Liver (tissue), 9 donors: ENCODE data around the gene PCYT1B. TPM values are rescaled to one million over a fixed set of nuclear protein-coding genes. Genes with fewer than 3 reads are reported as not detected.

Experiments used
- DNase-seq: peaks from one replicate; pipeline ENCODE4 v3.0.0-alpha.2; 2017; ENCODE audit warnings: low spot score
- H3K27ac ChIP-seq, 2 donors: one replicate each; pipeline ENCODE4 v1.7.0; 2013; ENCODE audit warnings: inconsistent platforms in 2 of 2, low read length in 2 of 2, control low read depth in 1 of 2, low read depth in 1 of 2, mild to moderate bottlenecking in 1 of 2
- H3K27me3 ChIP-seq, 4 donors: one replicate each; pipeline versions ENCODE4 v1.6.1 to v1.7.0; 2013; ENCODE audit warnings: low read length in 3 of 4, inconsistent platforms in 1 of 4, mild to moderate bottlenecking in 1 of 4, moderate library complexity in 1 of 4; ENCODE audit not compliant: control insufficient read depth in 4 of 4, insufficient read depth in 4 of 4
- H3K36me3 ChIP-seq, 4 donors: one replicate each; pipeline versions ENCODE4 v1.6.1 to v1.7.0; 2013; ENCODE audit warnings: low read length in 3 of 4, mild to moderate bottlenecking in 3 of 4, low read depth in 1 of 4, moderate library complexity in 1 of 4; ENCODE audit not compliant: control insufficient read depth in 4 of 4, insufficient read depth in 3 of 4
- H3K4me1 ChIP-seq, 4 donors: one replicate each; pipeline versions ENCODE4 v1.6.1 to v1.7.0; 2013; ENCODE audit warnings: low read length in 3 of 4, mild to moderate bottlenecking in 3 of 4, moderate library complexity in 1 of 4; ENCODE audit not compliant: control insufficient read depth in 4 of 4, insufficient read depth in 4 of 4
- H3K4me3 ChIP-seq, 3 donors: one replicate each; pipeline versions ENCODE4 v1.6.1 to v1.7.0; 2013; ENCODE audit warnings: low read length in 3 of 3, control low read depth in 1 of 3, low read depth in 1 of 3, mild to moderate bottlenecking in 1 of 3
- H3K9ac ChIP-seq, 2 donors: one replicate each; pipeline ENCODE4 v1.7.0; 2013; ENCODE audit warnings: low read length in 2 of 2, mild to moderate bottlenecking in 2 of 2, moderate library complexity in 2 of 2, control low read depth in 1 of 2, low read depth in 1 of 2
- H3K9me3 ChIP-seq, 4 donors: one replicate each; pipeline versions ENCODE4 v1.6.1 to v1.7.0; 2013; ENCODE audit warnings: low read length in 3 of 4; ENCODE audit not compliant: control insufficient read depth in 4 of 4
- ATF3 ChIP-seq: IDR thresholded peaks from 2 replicates; pipeline ENCODE4 v1.6.1; 2016; ENCODE audit warnings: antibody characterized with exemption
- CTCF ChIP-seq: fragments of 150-350 bp; IDR thresholded peaks from 2 replicates; pipeline ENCODE4 v1.5.1; 2017; ENCODE audit warnings: improper control_type of control experiment, low read depth, low read length; ENCODE audit not compliant: missing input control
- EGR1 ChIP-seq, 2 donors: IDR thresholded peaks; 2 replicates each; pipeline ENCODE4 v1.6.1; 2016 to 2018; ENCODE audit warnings: antibody characterized with exemption in 2 of 2, low read depth in 2 of 2
- FOXA1 ChIP-seq: IDR thresholded peaks from 2 replicates; pipeline ENCODE4 v1.6.1; 2016; ENCODE audit warnings: antibody characterized with exemption
- FOXA2 ChIP-seq: IDR thresholded peaks from 2 replicates; pipeline ENCODE4 v1.6.1; 2016; ENCODE audit warnings: antibody characterized with exemption
- GABPA ChIP-seq, 2 donors: IDR thresholded peaks in 1 of 2; conservative IDR thresholded peaks in 1 of 2; 2 replicates each; pipeline ENCODE4 v1.6.1; 2016; ENCODE audit warnings: antibody characterized with exemption in 2 of 2, mild to moderate bottlenecking in 1 of 2, moderate library complexity in 1 of 2
- HNF4A ChIP-seq, 2 donors: conservative IDR thresholded peaks; 2 replicates each; pipeline ENCODE4 v1.6.1; 2016; ENCODE audit warnings: antibody characterized with exemption in 2 of 2, mild to moderate bottlenecking in 2 of 2
- HNF4G ChIP-seq: IDR thresholded peaks from 2 replicates; pipeline ENCODE4 v1.6.1; 2016; ENCODE audit warnings: antibody characterized with exemption
- JUND ChIP-seq, 2 donors: IDR thresholded peaks; 2 replicates each; pipeline ENCODE4 v1.6.1; 2016; ENCODE audit warnings: antibody characterized with exemption in 2 of 2
- MAX ChIP-seq: IDR thresholded peaks from 2 replicates; pipeline ENCODE4 v1.6.1; 2016; ENCODE audit warnings: antibody characterized with exemption
- NR2F2 ChIP-seq: IDR thresholded peaks from 2 replicates; pipeline ENCODE4 v1.6.1; 2016; ENCODE audit warnings: antibody characterized with exemption
- RAD21 ChIP-seq, 2 donors: IDR thresholded peaks; 2 replicates each; pipeline ENCODE4 v1.6.1; 2016; ENCODE audit warnings: antibody characterized with exemption in 2 of 2, mild to moderate bottlenecking in 2 of 2
- RXRA ChIP-seq, 2 donors: IDR thresholded peaks; 2 replicates each; pipeline ENCODE4 v1.6.1; 2017 to 2018; ENCODE audit warnings: antibody characterized with exemption in 2 of 2, mild to moderate bottlenecking in 1 of 2
- SP1 ChIP-seq: IDR thresholded peaks from 2 replicates; pipeline ENCODE4 v1.6.1; 2018; ENCODE audit warnings: antibody characterized with exemption, mild to moderate bottlenecking
- TAF1 ChIP-seq: conservative IDR thresholded peaks from 2 replicates; pipeline ENCODE4 v1.6.1; 2016; ENCODE audit warnings: antibody characterized with exemption, mild to moderate bottlenecking
- YY1 ChIP-seq: IDR thresholded peaks from 2 replicates; pipeline ENCODE4 v1.6.1; 2016; ENCODE audit warnings: antibody characterized with exemption, mild to moderate bottlenecking
- WGBS: extraction: QIAGEN DNeasy Blood & Tissue Kit; methylation state at CpG from one replicate; pipeline ENCODE4 v1.1.7; 2013; 5-methylcytosine and 5-hydroxymethylcytosine counted together
- polyA plus RNA-seq, 2 donors: library from polyadenylated mRNA; stranded (reverse) in 1 of 2; unstranded in 1 of 2; fragments of 200-250 nt in 1 of 2; fragments of >200 nt in 1 of 2; fragmentation: Nextera tagmentation in 1 of 2; extraction: Ambion mirVana in 1 of 2; gene quantifications; one replicate each; pipeline versions ENCODE4 v1.2.1 to v1.2.3, GENCODE V29; 2013 to 2015
- total RNA-seq, 2 donors: library from RNA; depleted of rRNA; stranded (reverse); fragments of >200 nt; gene quantifications; one replicate each; pipeline ENCODE4 v1.2.3, GENCODE V29; 2014
- TF ChIP-seq, protein P1 (sequence below): IDR thresholded peaks from 2 replicates; pipeline ENCODE4 v1.6.1; 2016; ENCODE audit warnings: antibody characterized with exemption, mild to moderate bottlenecking
- TF ChIP-seq, protein P2 (sequence below): IDR thresholded peaks from 2 replicates; pipeline ENCODE4 v1.6.1; 2016; ENCODE audit warnings: antibody characterized with exemption
- donor health status: healthy.
- donor health status: healthy.
- donor health status: healthy.
- donor health status: healthy.
- donor health status: healthy.

Gene PCYT1B
- total and polyA plus RNA-seq, 4 donors, result under 0.01 to 2.1 (median 0.06) TPM; not detected in 1

GRCh38 chrX:24659646-24660045 is 12.5 kb upstream of the PCYT1B start:
- no peaks in the 10 kb centered on the region for H3K4me1 ChIP-seq
- no peak for DNase-seq
- no peak overlapping the region for H3K4me3 ChIP-seq
- no peak overlapping the region for H3K9ac ChIP-seq
- H3K27me3 ChIP-seq, result no peaks in the 10 kb centered on the region
- no peaks in the 10 kb centered on the region for H3K36me3 ChIP-seq
- no peaks in the 10 kb centered on the region for H3K9me3 ChIP-seq
- WGBS, result 88% methylated on average over 3 of the region's 3 CpGs
- H3K27ac ChIP-seq, result no peak overlapping the region
- TF ChIP-seq FOXA2, result no peak
- no peak for TF ChIP-seq SP1
- no peak for TF ChIP-seq CTCF
- no peak for TF ChIP-seq EGR1 (IDR thresholded peaks at IDR 0.05; ENCODE audit: low read depth in 2 of 2)
- no peak for TF ChIP-seq NR2F2
- no peak for TF ChIP-seq RAD21 (IDR thresholded peaks at IDR 0.05)
- TF ChIP-seq, protein P1, sequence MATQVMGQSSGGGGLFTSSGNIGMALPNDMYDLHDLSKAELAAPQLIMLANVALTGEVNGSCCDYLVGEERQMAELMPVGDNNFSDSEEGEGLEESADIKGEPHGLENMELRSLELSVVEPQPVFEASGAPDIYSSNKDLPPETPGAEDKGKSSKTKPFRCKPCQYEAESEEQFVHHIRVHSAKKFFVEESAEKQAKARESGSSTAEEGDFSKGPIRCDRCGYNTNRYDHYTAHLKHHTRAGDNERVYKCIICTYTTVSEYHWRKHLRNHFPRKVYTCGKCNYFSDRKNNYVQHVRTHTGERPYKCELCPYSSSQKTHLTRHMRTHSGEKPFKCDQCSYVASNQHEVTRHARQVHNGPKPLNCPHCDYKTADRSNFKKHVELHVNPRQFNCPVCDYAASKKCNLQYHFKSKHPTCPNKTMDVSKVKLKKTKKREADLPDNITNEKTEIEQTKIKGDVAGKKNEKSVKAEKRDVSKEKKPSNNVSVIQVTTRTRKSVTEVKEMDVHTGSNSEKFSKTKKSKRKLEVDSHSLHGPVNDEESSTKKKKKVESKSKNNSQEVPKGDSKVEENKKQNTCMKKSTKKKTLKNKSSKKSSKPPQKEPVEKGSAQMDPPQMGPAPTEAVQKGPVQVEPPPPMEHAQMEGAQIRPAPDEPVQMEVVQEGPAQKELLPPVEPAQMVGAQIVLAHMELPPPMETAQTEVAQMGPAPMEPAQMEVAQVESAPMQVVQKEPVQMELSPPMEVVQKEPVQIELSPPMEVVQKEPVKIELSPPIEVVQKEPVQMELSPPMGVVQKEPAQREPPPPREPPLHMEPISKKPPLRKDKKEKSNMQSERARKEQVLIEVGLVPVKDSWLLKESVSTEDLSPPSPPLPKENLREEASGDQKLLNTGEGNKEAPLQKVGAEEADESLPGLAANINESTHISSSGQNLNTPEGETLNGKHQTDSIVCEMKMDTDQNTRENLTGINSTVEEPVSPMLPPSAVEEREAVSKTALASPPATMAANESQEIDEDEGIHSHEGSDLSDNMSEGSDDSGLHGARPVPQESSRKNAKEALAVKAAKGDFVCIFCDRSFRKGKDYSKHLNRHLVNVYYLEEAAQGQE, result no peak
- TF ChIP-seq TAF1, result no peak
- TF ChIP-seq ATF3, result no peak
- TF ChIP-seq HNF4G, result no peak
- TF ChIP-seq YY1, result no peak

GRCh38 chrX:24659106-24659505 is 12.0 kb upstream of the PCYT1B start:
- WGBS, result 77% methylated on average over 1 of the region's 1 CpG
- Histone ChIP-seq H3K27ac (no peak overlapping the region), H3K36me3 (no peaks in the 10 kb centered on the region), H3K9ac (no peak overlapping the region), H3K4me1 (no peaks in the 10 kb centered on the region), H3K4me3 (no peak overlapping the region), H3K9me3 (no peaks in the 10 kb centered on the region), H3K27me3 (no peaks in the 10 kb centered on the region)
- no peak for DNase-seq
- TF ChIP-seq MAX (no peak), ATF3 (no peak), NR2F2 (no peak), RAD21 (IDR thresholded peaks at IDR 0.05) (no peak), TAF1 (no peak), EGR1 (IDR thresholded peaks at IDR 0.05; ENCODE audit: low read depth in 2 of 2) (no peak), RXRA (IDR thresholded peaks at IDR 0.05) (no peak), SP1 (no peak), HNF4A (conservative IDR thresholded peaks at IDR 0.05) (no peak), JUND (IDR thresholded peaks at IDR 0.05) (no peak), FOXA2 (no peak), CTCF (no peak), FOXA1 (no peak), HNF4G (no peak), GABPA (IDR thresholded peaks at IDR 0.05 in 1 of 2, conservative IDR thresholded peaks at IDR 0.05 in 1 of 2) (no peak)
- TF ChIP-seq, protein P2, sequence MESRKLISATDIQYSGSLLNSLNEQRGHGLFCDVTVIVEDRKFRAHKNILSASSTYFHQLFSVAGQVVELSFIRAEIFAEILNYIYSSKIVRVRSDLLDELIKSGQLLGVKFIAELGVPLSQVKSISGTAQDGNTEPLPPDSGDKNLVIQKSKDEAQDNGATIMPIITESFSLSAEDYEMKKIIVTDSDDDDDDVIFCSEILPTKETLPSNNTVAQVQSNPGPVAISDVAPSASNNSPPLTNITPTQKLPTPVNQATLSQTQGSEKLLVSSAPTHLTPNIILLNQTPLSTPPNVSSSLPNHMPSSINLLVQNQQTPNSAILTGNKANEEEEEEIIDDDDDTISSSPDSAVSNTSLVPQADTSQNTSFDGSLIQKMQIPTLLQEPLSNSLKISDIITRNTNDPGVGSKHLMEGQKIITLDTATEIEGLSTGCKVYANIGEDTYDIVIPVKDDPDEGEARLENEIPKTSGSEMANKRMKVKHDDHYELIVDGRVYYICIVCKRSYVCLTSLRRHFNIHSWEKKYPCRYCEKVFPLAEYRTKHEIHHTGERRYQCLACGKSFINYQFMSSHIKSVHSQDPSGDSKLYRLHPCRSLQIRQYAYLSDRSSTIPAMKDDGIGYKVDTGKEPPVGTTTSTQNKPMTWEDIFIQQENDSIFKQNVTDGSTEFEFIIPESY, result no peak
- TF ChIP-seq, protein P1, result no peak
